GM12878 (cell line): ENCODE data around the gene UMOD. TPM values are rescaled to one million over a fixed set of nuclear protein-coding genes. Genes with fewer than 3 reads are reported as not detected.

Experiments used
- DPF2 ChIP-seq: fragments of 450-650 bp; IDR thresholded peaks from 2 replicates; pipeline ENCODE4 v1.6.1; 2017; ENCODE audit warnings: mild to moderate bottlenecking
- ZBTB11 ChIP-seq: fragments of 450-650 bp; formaldehyde crosslinking; IDR thresholded peaks from 2 replicates; pipeline ENCODE4 v1.5.0; 2022; ENCODE audit warnings: mild to moderate bottlenecking, missing genetic modification characterization
- ZNF687 ChIP-seq: fragments of 450-650 bp; IDR thresholded peaks from 2 replicates; pipeline ENCODE4 v1.6.1; 2017; ENCODE audit warnings: mild to moderate bottlenecking, moderate library complexity
- polyA plus RNA-seq, 11 experiments: library from polyadenylated mRNA; depleted of rRNA in 4 of 11; unstranded in 6 of 11; stranded (reverse) in 5 of 11; fragments of >200 nt; fragmentation: Nextera tagmentation in 4 of 11; fragmentation: Illumina TruSeq in 1 of 11; extraction: Ambion mirVana in 4 of 11; extraction: Trizol in 1 of 11; gene quantifications; 1 replicate in 1 of 11; 2 replicates in 10 of 11; pipeline versions ENCODE4 v1.2.1 to v1.2.3, GENCODE V29; 2011 to 2016; ENCODE audit warnings: inconsistent platforms in 2 of 11, missing spikeins in 2 of 11, low read depth in 1 of 11
- total RNA-seq, 4 experiments: library from RNA; depleted of rRNA in 3 of 4; stranded (reverse); fragments of >200 nt in 3 of 4; fragmentation: Illumina TruSeq in 1 of 4; extraction: Trizol in 1 of 4; gene quantifications; 2 replicates each; pipeline versions ENCODE4 v1.2.1 to v1.2.3, GENCODE V29; 2013 to 2021

The UMOD gene
- total and polyA plus RNA-seq, 10 of the 15 experiments (the other 5 are each of a cell fraction or from before 2014, with no cell fraction given) = not detected

GRCh38 chr16:20395946-20396345 lies 43.4 kb upstream of the UMOD start (continued):
- TF ChIP-seq ZNF687 (no peak), DPF2 (no peak), ZBTB11 (CRISPR knock-in tag) (no peak)
